NCI-H1092 treated with DMSO at 0.1 percent for 48 hours (cell line): Measurements from ENCODE around the gene TMEM217.
A peak's percentile ranks its signal among the peaks of the same experiment; 100 is the strongest.
"Not testable (repeated sequence)": the region's sequence is repeated elsewhere in the genome, so short reads cannot be mapped to it uniquely, and the experiment has no call there.

Experiments used
- DNase-seq: peaks from one replicate; lab custom pipeline; 2025; lab: John Stamatoyannopoulos, UW

Gene TMEM217

DNA sequence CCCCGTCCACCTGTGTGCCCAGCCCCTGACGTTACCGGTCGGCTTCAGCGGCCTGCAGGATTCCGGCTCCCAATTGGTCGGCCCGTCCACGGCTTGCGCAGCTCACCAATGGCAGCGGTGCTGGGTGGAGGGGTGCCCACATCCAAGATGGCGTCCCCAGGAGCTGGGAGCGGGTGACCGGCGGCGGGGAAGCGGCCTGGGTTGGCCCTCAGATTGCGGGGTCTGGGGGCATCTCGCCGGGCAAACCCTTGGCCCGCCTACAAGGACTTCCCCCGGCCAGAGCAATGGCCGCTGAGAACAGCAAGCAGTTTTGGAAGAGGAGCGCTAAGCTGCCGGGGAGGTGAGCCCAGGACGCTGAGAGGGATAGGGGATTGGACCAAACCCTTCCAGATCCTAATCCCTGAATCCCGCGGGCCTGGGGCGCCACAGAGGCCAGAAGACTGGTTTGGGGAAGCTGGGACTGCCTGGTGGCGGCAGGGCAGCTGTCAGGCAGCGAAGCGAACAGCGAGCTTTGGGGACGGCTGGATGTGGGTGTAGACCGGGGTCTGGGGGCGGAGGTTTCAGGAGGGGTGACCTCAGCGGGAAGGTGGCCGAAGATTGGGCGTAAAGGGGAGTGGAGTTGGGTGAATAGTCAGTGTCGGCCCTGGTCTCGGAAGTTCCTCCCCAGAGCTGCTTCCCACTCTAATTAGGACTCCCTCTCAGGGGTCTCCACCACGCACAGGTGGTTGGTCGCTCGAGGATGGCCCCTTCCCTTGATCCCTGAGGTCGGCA, at the start of gene TMEM217, which contains the start of gene TBC1D22B:
Gene TMEM217, minus strand, starts transcription at position 511 of the 771 bp plus-strand sequence. CDS start 39,114 bp downstream, outside the sequence.
Gene TBC1D22B, plus strand, starts transcription at position 139 of the 771 bp plus-strand sequence. Its CDS starts 146 bp downstream, at position 285.
- DNase-seq, result peak; percentile 83

- not testable (repeated sequence) for DNase-seq
These were observed 49.5 kb upstream of the TMEM217 start for GRCh38 chr6:37307484-37307883.

GRCh38 chr6:37306624-37307222, 48.8 kb upstream of the TMEM217 start:
- DNase-seq, result peak; percentile 34

GRCh38 chr6:37305841-37306425, 48.0 kb upstream of the TMEM217 start:
- no peak for DNase-seq

GRCh38 chr6:37304766-37305165, 46.8 kb upstream of the TMEM217 start:
- no peak for DNase-seq

- DNase-seq, result no peak
These were observed 46.1 kb upstream of the TMEM217 start for GRCh38 chr6:37303891-37304503.

DNA sequence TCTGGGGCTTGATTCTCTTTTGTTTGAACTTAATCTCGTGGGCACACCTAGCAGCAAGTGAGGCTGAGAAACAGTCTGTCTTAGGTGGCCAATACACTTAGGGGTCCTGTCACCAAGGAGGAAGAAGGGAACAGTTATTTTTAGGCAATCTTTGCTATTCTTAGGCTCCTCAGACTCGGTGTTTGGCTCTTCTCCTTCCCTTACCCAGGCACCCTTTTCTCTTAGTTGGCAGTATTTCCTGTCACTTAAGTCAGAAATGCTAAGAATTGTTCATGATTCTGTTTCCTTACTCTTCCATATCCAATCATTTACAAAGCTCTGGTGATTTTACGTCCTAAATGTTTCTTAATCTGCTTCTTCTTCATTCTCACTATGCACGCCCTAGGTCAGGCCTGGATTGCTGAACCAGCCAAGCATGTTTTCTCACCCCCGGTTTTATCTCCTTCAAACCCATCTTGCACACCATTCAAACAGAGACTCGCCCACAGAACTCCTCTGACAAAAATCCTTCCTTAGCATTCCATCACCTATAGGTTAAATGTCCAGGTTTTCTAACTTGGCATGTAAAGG, 45.2 kb upstream of the TMEM217 start:
- DNase-seq, result no peak

DNA sequence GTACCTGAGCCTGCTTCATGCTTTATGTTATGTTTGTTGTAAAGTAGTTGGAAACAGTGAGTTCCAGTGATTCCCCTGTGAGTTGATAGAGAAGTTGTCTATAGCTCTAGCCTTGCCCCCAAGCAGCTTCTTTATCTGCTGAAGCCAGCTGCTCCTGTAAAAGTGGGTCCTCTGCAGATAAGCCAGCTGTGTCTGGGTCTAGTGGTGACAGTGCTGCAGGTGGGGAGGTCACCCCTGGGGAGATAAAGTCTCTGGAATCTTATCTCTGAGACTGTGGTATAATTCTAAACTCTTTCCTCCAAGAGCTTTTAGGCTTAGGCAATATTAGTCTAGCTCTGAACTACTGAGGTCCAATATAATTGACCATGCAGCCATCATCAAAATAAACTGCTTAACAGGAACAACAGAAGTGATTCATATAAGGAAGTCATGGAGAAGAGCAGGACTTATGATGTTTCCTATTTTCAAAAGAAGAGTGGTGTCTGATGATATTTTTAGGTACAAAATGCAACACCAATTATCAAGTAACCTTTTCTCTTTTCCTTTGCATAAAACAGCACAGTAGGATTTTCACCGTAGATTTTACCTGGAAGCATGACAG, 44.2 kb upstream of the TMEM217 start:
- DNase-seq, result no peak

- no peak for DNase-seq
These were observed 42.0 kb upstream of the TMEM217 start for GRCh38 chr6:37299990-37300389.

DNA sequence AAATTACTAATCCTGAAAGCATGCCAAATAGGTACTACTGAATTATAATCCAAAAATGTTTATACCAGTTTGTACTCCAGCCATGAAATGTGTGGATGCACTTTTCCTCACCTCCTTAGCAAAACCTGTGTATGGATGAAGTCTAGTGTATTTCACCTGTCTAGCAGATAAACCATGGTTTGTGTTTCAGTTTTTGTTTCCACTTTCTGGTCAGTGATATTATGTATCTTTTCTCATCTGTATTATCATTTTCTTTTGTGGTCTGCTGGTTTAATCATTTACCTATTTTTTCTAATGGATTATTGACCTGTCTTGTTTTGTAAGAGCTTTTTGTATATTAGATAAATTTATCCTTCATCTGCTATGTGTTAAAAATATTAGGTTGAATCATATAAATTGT, 41.0 kb upstream of the TMEM217 start:
- DNase-seq, result no peak

- not testable (repeated sequence) for DNase-seq
These were observed 39.7 kb upstream of the TMEM217 start for GRCh38 chr6:37297637-37298036.

GRCh38 chr6:37293426-37293825, 35.5 kb upstream of the TMEM217 start:
- no peak for DNase-seq

DNA sequence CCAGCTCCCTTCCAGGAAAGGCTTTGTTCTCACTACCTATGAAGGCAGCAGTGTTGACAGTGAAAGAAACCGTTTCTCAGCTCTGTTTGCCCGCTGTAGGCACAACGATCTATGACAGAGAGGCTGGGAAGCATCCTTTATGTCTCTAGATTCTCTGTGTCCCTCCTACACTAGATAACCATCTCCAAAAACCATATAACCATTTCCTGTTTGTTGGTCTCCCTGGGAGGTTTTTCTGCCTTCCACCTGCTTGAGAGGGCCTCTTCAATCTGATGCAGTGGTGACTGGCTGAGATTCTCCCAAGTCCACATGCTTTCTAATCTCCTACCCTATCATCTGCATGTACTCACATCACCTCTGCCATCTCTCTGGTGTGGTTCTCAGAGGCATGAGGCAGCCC, 32.0 kb upstream of the TMEM217 start:
- no peak for DNase-seq

DNA sequence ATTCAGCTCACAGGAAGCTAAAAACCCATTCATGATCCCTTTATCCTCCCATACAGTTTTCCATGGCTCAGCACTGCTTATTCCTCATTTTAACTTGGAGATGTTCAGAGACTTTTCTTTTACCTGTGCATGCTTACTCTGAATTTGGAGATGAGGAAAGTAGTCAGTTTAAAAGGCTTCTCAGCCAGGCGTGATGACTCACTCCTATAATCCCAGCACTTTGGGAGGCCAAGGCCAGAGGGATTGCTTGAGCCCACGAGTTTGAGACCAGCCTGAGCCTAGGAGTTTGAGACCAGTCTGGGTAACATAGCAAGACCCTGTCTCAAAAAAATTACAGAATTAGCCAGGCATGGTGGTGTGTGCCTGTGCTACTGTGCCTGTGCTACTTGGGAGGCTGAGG, 30.3 kb upstream of the TMEM217 start:
- DNase-seq, result no peak

GRCh38 chr6:37287519-37288157, 29.7 kb upstream of the TMEM217 start:
- DNase-seq, result no peak

DNA sequence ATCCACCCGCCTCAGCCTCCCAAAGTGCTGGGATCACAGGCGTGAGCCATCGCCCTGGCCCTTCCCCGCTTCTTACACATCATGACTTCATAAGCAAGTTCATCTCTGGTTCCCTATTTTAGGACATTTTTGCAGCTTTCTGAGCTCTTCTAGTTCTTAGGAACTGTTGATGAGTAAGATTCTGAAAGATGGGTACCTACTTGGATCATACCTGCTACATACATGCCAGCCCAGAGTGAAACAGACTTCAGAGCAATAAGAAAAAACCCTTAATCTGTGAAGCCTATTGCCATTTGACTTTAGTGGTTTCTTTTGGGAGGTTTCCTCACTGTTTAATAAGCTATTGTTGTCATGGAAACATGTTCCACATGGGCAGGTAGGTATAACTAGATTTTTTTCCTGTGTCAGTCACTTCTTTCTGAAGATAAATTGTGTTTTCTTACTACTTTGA, 27.9 kb upstream of the TMEM217 start:
- DNase-seq, result no peak

GRCh38 chr6:37284781-37285180, 26.8 kb upstream of the TMEM217 start:
- no peak for DNase-seq

DNA sequence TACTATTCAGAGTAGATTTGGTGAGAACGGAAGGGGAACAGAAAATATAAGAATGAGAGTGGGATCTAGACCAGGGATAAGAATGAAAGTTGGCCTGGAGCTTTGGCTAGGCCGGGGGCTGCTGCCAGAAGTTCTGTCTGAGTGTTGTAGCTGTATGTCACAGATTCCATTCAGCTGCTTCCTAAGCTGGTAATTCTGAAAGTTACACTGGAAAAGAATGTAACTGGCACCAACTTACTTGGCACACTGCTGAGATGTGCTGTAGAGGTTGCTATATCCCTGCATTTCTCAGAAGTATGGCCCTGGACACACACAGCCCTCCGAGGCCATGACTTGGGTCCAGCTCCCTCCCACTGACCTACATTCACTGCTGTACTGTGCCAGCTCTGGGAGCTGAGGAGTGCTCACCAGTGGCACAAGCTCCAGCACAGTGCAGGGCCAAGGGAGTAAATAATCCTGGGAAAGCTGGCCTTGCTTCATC, 25.8 kb upstream of the TMEM217 start:
- no peak for DNase-seq

DNA sequence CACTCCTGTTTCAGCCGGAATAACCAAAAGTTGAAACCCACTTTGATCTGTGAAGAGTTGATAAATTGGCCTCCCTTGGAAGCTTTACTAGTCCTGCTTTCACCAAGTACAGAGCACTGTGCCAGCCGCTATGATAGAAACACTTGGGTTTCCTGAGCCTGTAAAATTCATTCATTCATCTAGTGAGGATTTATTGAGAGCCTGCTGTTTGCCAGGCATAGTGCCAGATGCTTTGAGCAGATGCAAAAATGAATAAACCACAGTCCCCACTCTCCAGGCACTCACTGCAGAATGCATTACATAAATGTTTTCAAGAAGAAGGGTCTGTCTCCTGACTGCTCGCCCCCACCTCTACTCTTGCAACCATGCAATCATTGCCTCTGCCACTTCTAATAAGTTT, 25.3 kb upstream of the TMEM217 start:
- peak; percentile 5 for DNase-seq

DNA sequence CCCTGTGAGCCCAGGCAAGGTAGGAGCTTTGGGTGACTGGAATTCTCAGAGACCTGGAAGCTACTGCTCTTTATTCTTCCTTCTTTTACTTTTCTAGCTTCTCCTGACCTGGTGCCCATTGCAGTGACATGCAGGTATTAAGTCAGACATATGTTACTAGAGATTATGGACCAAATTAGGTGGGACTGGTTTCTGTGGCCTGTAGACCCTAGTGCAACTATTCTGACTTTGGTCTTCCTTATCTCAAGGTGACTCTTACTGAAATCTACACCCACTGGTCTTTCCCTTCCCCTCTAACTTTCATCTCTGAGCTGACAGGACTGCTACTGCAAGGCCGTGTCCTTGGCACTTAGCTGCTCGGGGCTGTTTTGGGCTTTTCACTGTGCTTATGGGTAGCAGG, 24.4 kb upstream of the TMEM217 start:
- DNase-seq, result no peak
